Right lobe of liver (tissue), 6 donors: ENCODE data around the gene CCL17. TPM values are rescaled to one million over a fixed set of nuclear protein-coding genes. Genes with fewer than 3 reads are reported as not detected.
A peak's percentile ranks its signal among the peaks of the same experiment; 100 is the strongest.
"Not testable (repeated sequence)": the region's sequence is repeated elsewhere in the genome, so short reads cannot be mapped to it uniquely, and the experiment has no call there.

Source experiments
- ATAC-seq, 4 donors: fragments of 200-7000 bp; cut with Tn5 transposase; one replicate each; pipeline ENCODE4 v1.9.1; 2020; ENCODE audit warnings: mild to moderate bottlenecking in 4 of 4, moderate library complexity in 4 of 4
- DNase-seq, 3 donors: peaks; one replicate each; pipeline ENCODE4 v3.0.0-alpha.2; 2020
- H3K27ac ChIP-seq, 3 donors: fragments of 200-600 bp; one replicate each; pipeline ENCODE4 v1.8.0; 2022
- H3K27me3 ChIP-seq, 2 donors: fragments of 200-600 bp; one replicate each; pipeline ENCODE4 v1.8.0; 2022
- H3K36me3 ChIP-seq, 4 donors: fragments of 200-600 bp; sonication (generic) in 1 of 4; one replicate each; pipeline versions ENCODE4 v1.5.1 to v1.8.0; 2017 to 2022; ENCODE audit warnings: control low read depth in 1 of 4
- H3K4me1 ChIP-seq, 4 donors: fragments of 200-600 bp; sonication (generic) in 1 of 4; one replicate each; pipeline versions ENCODE4 v1.5.1 to v1.8.0; 2017 to 2022; ENCODE audit warnings: control low read depth in 1 of 4
- H3K4me3 ChIP-seq, 3 donors: fragments of 200-600 bp; one replicate each; pipeline ENCODE4 v1.8.0; 2022
- H3K9me3 ChIP-seq, 4 donors: fragments of 200-600 bp; sonication (generic) in 1 of 4; one replicate each; pipeline versions ENCODE4 v1.5.1 to v1.8.0; 2017 to 2022; ENCODE audit warnings: control low read depth in 1 of 4
- POLR2A ChIP-seq: fragments of 450-650 bp; IDR thresholded peaks from one replicate; pipeline ENCODE4 v1.6.1; 2017; ENCODE audit warnings: antibody characterized with exemption, mild to moderate bottlenecking
- WGBS: methylation state at CpG from one replicate; pipeline ENCODE4 v1.1.6; 2018; ENCODE audit warnings: low coverage, low lambda C conversion rate; ENCODE audit not compliant: insufficient coverage; ENCODE audit errors: missing lambda C conversion rate; 5-methylcytosine and 5-hydroxymethylcytosine counted together
- intact Hi-C, 2 donors: fragments of 100-400 bp; cut with DNase I; formaldehyde crosslinking; loops; one replicate each; pipeline versions ENCODE4 v1.11.2 to v1.14.1; 2022
- total RNA-seq, 6 experiments: library from RNA; depleted of rRNA in 2 of 6; stranded (reverse); fragments of >200 nt in 2 of 6; fragmentation: NEBNext Ultra II Directional in 3 of 6; extraction: Animal tissue kit (Norgen Biotek cat#: 25700) in 3 of 6; gene quantifications; one replicate each; pipeline versions ENCODE4 v1.1.0 to v1.2.4, GENCODE V29; 2016 to 2023
- TF ChIP-seq, protein P1 (sequence below), 4 donors: fragments of 200-600 bp in 3 of 4; fragments of 450-650 bp in 1 of 4; IDR thresholded peaks; one replicate each; pipeline versions ENCODE4 v1.5.1 to v1.8.0; 2016 to 2022; ENCODE audit warnings: antibody characterized with exemption in 4 of 4, mild to moderate bottlenecking in 2 of 4
- donor health status: DM: no; HTN: yes; CAD: no.
- donor health status: DM: no; HTN: no; CAD: no.
- donor health status: DM: no; HTN: no; CAD: no.
- donor health status: DM: no; HTN: yes; CAD: no.
- donor health status: DM: no; HTN: yes; CAD: no.

Gene CCL17
- total RNA-seq, 6 experiments from 2014 or later = not detected

DNA sequence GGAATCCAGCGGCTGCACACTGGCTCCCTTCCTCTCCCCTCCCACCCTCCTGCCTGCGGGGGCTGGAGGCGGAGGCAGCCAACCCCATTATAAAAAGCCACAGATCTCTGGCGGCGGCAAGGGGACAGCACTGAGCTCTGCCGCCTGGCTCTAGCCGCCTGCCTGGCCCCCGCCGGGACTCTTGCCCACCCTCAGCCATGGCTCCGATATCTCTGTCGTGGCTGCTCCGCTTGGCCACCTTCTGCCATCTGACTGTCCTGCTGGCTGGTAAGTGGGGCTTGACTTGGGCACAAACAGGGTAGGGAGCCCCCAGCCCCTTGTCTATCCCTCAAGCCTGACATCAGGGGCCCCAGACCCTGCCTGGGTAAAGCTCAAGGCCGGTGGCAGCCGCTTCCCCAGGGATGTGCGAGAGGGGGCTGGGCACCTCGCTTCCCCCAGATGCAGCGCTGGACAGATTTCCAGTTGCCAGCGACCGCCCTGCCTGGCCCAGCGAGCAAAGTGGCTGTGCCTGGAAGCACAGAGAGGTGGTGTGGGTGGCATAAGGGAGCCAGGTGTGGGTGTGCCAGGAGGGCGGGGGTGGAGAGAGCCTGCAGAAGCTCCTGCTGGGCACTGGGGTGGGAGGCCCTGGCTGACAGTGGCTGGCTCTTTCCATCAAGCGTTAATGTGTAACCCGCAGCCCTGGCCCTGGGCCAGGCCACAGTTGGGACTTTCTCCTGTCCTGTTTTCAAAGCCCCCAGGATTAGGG lies 32.0 kb upstream of the CCL17 start, which contains the start of gene CX3CL1:
Gene CX3CL1 (plus strand): TSS at position 119 of the 745 bp plus-strand sequence. CDS start 79 bp downstream, at position 198.
- no peaks in the 10 kb centered on the region for H3K27me3 ChIP-seq
- H3K27ac ChIP-seq = peak within 1 kb of the TSS; percentile 95 to 99 (median 97)
- 14% methylated on average over 4 of the region's 23 CpGs for WGBS
- no peaks in the 10 kb centered on the region for H3K36me3 ChIP-seq
- peak within 1 kb of the TSS; percentile 58 to 67 (median 66) for H3K4me3 ChIP-seq
- DNase-seq = peak; percentile 91 to 98 (median 96)
- no peaks in the 10 kb centered on the region for H3K9me3 ChIP-seq
- ATAC-seq = peak; percentile 89 to 97 (median 92)
- intact Hi-C loops = loop anchor here in 1 of 2 donors (10.0 kb wide), 1 partner anchor 68 kb away; no protein-coding TSS in a partner anchor
- H3K4me1 ChIP-seq = peaks cover 0 to 26% (median 6%) of the 10 kb centered on the region in 4 donors
- TF ChIP-seq, protein P1, sequence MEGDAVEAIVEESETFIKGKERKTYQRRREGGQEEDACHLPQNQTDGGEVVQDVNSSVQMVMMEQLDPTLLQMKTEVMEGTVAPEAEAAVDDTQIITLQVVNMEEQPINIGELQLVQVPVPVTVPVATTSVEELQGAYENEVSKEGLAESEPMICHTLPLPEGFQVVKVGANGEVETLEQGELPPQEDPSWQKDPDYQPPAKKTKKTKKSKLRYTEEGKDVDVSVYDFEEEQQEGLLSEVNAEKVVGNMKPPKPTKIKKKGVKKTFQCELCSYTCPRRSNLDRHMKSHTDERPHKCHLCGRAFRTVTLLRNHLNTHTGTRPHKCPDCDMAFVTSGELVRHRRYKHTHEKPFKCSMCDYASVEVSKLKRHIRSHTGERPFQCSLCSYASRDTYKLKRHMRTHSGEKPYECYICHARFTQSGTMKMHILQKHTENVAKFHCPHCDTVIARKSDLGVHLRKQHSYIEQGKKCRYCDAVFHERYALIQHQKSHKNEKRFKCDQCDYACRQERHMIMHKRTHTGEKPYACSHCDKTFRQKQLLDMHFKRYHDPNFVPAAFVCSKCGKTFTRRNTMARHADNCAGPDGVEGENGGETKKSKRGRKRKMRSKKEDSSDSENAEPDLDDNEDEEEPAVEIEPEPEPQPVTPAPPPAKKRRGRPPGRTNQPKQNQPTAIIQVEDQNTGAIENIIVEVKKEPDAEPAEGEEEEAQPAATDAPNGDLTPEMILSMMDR (IDR thresholded peaks at IDR 0.05) = peak in 2 of 4 donors; percentile 14 to 23
- TF ChIP-seq POLR2A = peak; percentile 86

DNA sequence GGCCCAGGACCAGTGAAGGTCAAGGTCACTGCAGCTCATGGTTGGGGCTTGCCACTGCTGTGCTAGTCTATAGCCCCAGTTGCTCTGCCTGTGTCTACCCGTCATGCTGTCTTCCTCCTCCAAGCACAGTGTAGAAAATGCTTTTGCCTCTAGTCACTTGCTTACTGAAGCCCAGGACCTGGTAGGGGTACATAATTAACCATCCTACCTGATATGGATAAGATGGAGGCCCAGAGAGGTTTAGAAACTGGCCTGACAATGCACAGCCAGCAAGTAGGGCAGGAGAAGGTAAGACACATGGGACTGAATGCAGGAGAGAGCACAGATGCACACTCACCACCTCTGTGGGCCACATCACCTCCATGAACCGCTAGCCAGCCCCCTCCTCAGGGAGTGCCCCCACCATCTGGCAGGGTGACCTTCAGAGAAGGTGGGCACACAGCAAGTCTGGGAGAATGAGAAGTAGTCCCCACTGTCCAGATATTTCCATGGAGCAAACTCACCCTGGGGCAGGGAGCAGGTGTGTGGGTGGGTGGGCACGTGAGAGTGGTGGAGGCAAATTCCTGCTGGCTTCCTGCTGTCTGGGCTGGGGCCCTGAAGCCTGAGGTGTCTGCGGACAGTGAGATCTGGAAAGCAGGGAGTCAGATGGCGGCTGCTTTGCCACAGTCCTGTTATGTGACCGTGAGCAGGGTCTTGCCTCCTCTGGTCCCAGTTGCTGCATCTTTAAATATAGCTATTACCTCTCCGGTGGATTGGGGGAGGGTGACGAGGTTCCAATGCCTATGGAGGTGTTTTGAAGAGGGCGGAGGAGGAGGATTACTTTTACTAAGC lies 31.2 kb upstream of the CCL17 start:
- Histone ChIP-seq H3K27ac (peak overlapping the region; percentile 95 to 99 (median 97)), H3K4me3 (peak overlapping the region; percentile 58 to 67 (median 66)), H3K4me1 (peaks cover 0 to 26% (median 6%) of the 10 kb centered on the region in 4 donors), H3K9me3 (no peaks in the 10 kb centered on the region), H3K27me3 (no peaks in the 10 kb centered on the region), H3K36me3 (no peaks in the 10 kb centered on the region)
- intact Hi-C loops = loop anchor here in 1 of 2 donors (10.0 kb wide), 1 partner anchor 69 kb away; no protein-coding TSS in a partner anchor
- DNase-seq = no peak
- WGBS = 27% methylated on average over 5 of the region's 9 CpGs
- peak; percentile 1 to 8 (median 3) for ATAC-seq
- TF ChIP-seq, protein P1 (IDR thresholded peaks at IDR 0.05) = no peak
- TF ChIP-seq POLR2A = no peak

DNA sequence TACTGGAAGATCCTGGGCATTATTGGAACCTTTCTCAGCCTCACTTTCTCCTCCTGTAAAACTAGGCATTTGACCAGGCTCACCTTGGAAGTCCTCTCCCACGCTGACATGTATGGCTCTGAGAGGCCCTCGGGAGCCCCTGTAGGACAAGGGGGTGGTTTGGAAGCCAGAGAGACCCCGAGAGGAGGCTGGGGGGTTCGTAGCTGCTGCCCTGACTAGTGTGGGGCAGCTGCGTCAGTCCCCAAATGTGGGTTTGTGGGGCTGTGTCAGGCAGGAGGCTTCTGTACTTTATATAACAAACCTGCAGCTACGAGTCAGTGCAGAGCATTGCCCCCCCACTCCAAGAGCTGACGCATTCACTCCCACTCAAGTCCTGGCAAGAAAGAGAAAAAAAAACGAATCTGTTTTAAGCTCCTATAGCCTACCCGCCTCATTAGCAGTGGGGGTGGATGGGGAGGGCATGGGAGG lies 30.5 kb upstream of the CCL17 start:
- H3K4me3 ChIP-seq = peak overlapping the region; percentile 58 to 67 (median 66)
- H3K27ac ChIP-seq = peak overlapping the region; percentile 95 to 99 (median 97)
- no peaks in the 10 kb centered on the region for H3K9me3 ChIP-seq
- no peaks in the 10 kb centered on the region for H3K27me3 ChIP-seq
- H3K36me3 ChIP-seq = no peaks in the 10 kb centered on the region
- TF ChIP-seq, protein P1 (IDR thresholded peaks at IDR 0.05) = no peak
- peak; percentile 21 for TF ChIP-seq POLR2A
- peaks cover 0 to 26% (median 6%) of the 10 kb centered on the region in 4 donors for H3K4me1 ChIP-seq
- ATAC-seq = no peak
- intact Hi-C loops = loop anchor here in 1 of 2 donors (10.0 kb wide), 1 partner anchor 69 kb away; no protein-coding TSS in a partner anchor
- 22% methylated on average over 6 of the region's 9 CpGs for WGBS
- DNase-seq = no peak

DNA sequence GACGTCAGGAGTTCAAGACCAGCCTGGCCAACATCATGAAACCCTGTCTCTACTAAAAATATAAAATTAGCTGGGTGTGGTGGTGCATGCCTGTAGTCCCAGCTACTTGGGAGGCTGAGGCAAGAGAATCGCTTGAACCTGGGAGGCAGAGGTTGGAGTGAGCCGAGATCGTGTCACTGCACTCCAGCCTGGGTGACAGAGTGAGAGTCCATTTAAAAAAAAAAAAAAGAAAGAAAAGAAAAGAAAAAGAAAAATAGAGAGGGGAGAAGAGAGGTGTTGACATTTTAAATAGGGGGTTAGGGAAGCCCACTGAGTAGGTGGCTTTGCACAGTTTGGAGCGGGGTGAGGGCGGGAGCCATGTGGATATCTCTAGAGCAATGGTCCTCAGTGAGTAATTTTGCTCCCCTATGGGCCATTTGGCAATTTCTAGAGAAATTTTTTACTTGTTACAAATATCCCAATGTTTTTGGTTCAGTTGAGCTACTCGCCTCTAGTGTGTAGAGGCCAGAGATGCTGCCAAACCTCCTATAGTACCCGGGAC lies 29.6 kb upstream of the CCL17 start:
- H3K36me3 ChIP-seq, H3K27me3 ChIP-seq, H3K4me3 ChIP-seq, ATAC-seq, DNase-seq, H3K9me3 ChIP-seq: not testable (repeated sequence)
- 87% methylated on average over 7 of the region's 8 CpGs for WGBS
- intact Hi-C loops = loop anchor here in 1 of 2 donors (10.0 kb wide), 1 partner anchor 70 kb away; no protein-coding TSS in a partner anchor
- Histone ChIP-seq H3K4me1 (peaks cover 0 to 34% (median 8%) of the 10 kb centered on the region in 4 donors), H3K27ac (peak overlapping the region in 1 of 3 donors; percentile 95)
